Mesothelial cell of epicardium (in vitro differentiated cells): ENCODE data around the gene SUSD5. TPM values are rescaled to one million over a fixed set of nuclear protein-coding genes. Genes with fewer than 3 reads are reported as not detected.

ENCODE experiments used
- DNase-seq, 2 experiments: peaks; one replicate each; pipeline ENCODE4 v3.0.0; 2021; ENCODE audit warnings: low spot score in 2 of 2; ENCODE audit not compliant: unreplicated experiment in 2 of 2
- H3K27ac Mint-ChIP-seq: 2 replicates; pipeline ENCODE4 v1.8.0; 2021; ENCODE audit warnings: mixed read lengths
- H3K27me3 Mint-ChIP-seq: 2 replicates; pipeline ENCODE4 v1.8.0; 2021; ENCODE audit warnings: low read depth, mixed read lengths
- H3K36me3 Mint-ChIP-seq: 2 replicates; pipeline ENCODE4 v1.8.0; 2021; ENCODE audit warnings: mixed read lengths
- H3K4me1 Mint-ChIP-seq: 2 replicates; pipeline ENCODE4 v1.8.0; 2021; ENCODE audit warnings: mixed read lengths
- H3K4me3 Mint-ChIP-seq: 2 replicates; pipeline ENCODE4 v1.8.0; 2021; ENCODE audit warnings: mild to moderate bottlenecking, moderate library complexity, mixed read lengths
- H3K9me3 Mint-ChIP-seq: 2 replicates; pipeline ENCODE4 v1.8.0; 2021; ENCODE audit warnings: mixed read lengths
- CTCF ChIP-seq: fragments of 200-600 bp; sonication (generic); IDR thresholded peaks from one replicate; pipeline ENCODE4 v1.5.0; 2021; ENCODE audit warnings: antibody characterized with exemption; ENCODE audit not compliant: unreplicated experiment
- total RNA-seq: library from RNA; stranded (reverse); gene quantifications from 3 replicates; pipeline ENCODE4 v1.2.1, GENCODE V29; 2021

The SUSD5 gene
- total RNA-seq, 1 donor from 2014 or later = 1.3 TPM

DNA sequence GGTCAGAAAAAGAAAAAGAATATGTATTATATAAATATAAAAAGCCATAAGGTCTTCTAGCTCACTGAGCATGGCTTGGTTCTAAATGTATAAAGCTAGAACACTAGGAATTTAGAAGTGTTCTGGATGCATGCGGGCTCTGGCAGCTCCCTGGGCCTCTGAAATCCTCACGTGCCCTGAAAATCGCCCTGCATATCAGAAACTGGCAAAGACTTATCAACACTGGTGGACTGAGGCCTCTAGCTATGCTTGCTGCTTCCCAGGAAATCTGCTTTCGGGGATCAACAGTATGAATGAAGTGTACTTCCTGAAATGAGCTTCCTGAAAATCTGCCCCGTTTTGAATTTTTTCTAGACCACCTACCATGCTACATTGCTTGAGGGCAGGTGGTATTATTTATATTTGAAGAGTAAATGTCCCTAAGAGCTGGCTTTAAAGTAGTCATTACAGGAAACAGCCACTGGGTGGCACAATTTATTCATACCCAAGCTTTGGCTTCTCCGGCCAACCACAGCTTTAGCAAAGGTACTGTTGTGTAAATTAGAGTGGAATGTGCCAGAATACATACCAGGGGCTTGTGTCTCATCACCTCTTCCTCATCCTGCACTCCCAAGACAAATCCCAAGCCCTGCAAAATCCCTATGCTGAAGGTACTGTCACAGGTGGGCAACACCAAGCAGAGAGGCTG lies 87.1 kb downstream of the SUSD5 start:
- no peak overlapping the region for H3K27ac Mint-ChIP-seq
- H3K27me3 Mint-ChIP-seq = no peaks in the 10 kb centered on the region
- H3K9me3 Mint-ChIP-seq = no peaks in the 10 kb centered on the region
- H3K36me3 Mint-ChIP-seq = peaks cover 15% of the 10 kb centered on the region
- DNase-seq = peak in 1 of 2 experiments; percentile 46
- TF ChIP-seq CTCF = peak; percentile 87
- H3K4me3 Mint-ChIP-seq = no peak overlapping the region
- H3K4me1 Mint-ChIP-seq = peaks cover 1% of the 10 kb centered on the region

- TF ChIP-seq CTCF = no peak
- Mint-ChIP-seq H3K4me1 (peaks cover 1% of the 10 kb centered on the region), H3K9me3 (no peaks in the 10 kb centered on the region), H3K27me3 (no peaks in the 10 kb centered on the region), H3K27ac (no peak overlapping the region), H3K4me3 (no peak overlapping the region), H3K36me3 (peaks cover 16% of the 10 kb centered on the region)
- no peak for DNase-seq
These were observed 88.5 kb downstream of the SUSD5 start for GRCh38 chr3:33130144-33130543.

GRCh38 chr3:33128706-33129105 lies 89.9 kb downstream of the SUSD5 start:
- TF ChIP-seq CTCF = no peak
- no peak overlapping the region for H3K4me3 Mint-ChIP-seq
- peaks cover 14% of the 10 kb centered on the region for H3K36me3 Mint-ChIP-seq
- DNase-seq = no peak
- no peaks in the 10 kb centered on the region for H3K27me3 Mint-ChIP-seq
- peaks cover 1% of the 10 kb centered on the region for H3K4me1 Mint-ChIP-seq
- H3K27ac Mint-ChIP-seq = no peak overlapping the region
- H3K9me3 Mint-ChIP-seq = no peaks in the 10 kb centered on the region

DNA sequence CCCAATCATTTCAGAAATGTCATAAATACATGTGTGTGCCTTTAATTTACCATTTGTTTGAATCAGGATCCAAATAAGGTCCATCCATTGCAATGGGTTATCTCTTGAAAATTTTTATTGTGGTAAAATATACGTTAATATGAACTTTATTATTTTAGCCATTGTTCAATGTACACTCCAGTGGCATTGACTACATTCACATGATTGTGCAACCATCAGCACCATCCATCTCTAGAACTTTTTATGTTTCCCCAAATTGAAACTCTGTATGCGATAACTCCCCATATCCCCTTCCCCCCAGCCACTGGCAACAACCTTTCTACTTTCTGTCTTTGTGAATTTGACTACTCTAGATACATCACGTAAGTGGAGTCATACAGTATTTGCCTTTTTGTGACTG lies 92.8 kb downstream of the SUSD5 start:
- no peaks in the 10 kb centered on the region for H3K9me3 Mint-ChIP-seq
- H3K27me3 Mint-ChIP-seq = no peaks in the 10 kb centered on the region
- H3K4me1 Mint-ChIP-seq = peaks cover 1% of the 10 kb centered on the region
- no peak for DNase-seq
- no peak overlapping the region for H3K27ac Mint-ChIP-seq
- no peak for TF ChIP-seq CTCF
- H3K36me3 Mint-ChIP-seq = peaks cover 16% of the 10 kb centered on the region
- no peak overlapping the region for H3K4me3 Mint-ChIP-seq

DNA sequence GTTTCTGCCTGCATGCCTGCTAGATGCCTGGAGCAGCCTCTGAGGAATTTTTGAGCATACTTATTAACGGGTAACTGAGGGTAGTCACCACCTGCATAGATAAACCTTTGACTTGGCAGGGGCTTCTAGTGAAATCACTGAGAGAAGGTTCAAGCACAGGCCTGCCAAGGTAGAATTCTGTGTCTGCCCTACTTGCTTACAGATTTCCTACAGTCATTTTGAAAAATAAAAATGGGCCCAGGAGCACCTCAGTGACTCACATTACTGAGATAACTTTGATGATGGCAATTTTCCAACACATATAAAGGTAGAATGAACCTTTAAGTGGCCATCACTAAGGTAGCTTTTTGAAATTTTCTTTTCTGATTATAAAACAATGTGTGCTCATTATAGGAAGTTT lies 94.0 kb downstream of the SUSD5 start:
- DNase-seq = no peak
- Mint-ChIP-seq H3K4me1 (peaks cover 1% of the 10 kb centered on the region), H3K27me3 (no peaks in the 10 kb centered on the region)

More for the DNA sequence above, 94.0 kb downstream of the SUSD5 start:
- TF ChIP-seq CTCF = no peak
- Mint-ChIP-seq H3K4me3 (no peak overlapping the region), H3K9me3 (no peaks in the 10 kb centered on the region), H3K27ac (no peak overlapping the region), H3K36me3 (peaks cover 19% of the 10 kb centered on the region)
